ENCODE data around the gene NCKAP5. TPM values are rescaled to one million over a fixed set of nuclear protein-coding genes. Genes with fewer than 3 reads are reported as not detected.

NCKAP5 gene
- total and polyA plus RNA-seq, 2 of the 8 experiments (the other 6 are each of a cell fraction or from before 2014, with no cell fraction given) = 0.27 to 0.86 TPM

- H4K20me1 ChIP-seq (replicated peaks in 1 of 2; ENCODE audit: control insufficient read depth in 1 of 2, insufficient read depth in 2 of 2, low read length in 2 of 2) = no peaks in the 10 kb centered on the region
- no peak overlapping the region for H3K27ac ChIP-seq (ENCODE audit: low read depth, low read length)
- H3K9me3 ChIP-seq (ENCODE audit: insufficient read depth in 2 of 2, low read depth in 1 of 2, low read length in 1 of 2) = no peaks in the 10 kb centered on the region
- H4K8ac ChIP-seq (ENCODE audit: extremely low read depth, insufficient read depth, low read length) = no peak overlapping the region
- H3K14ac ChIP-seq (ENCODE audit: insufficient read length) = no peak overlapping the region
- no peak overlapping the region for H4K91ac ChIP-seq (replicated peaks; ENCODE audit: insufficient read length, low read length)
- H2BK20ac ChIP-seq (ENCODE audit: low read length) = no peak overlapping the region
- H4K5ac ChIP-seq (ENCODE audit: insufficient read length, low read depth, low read length) = no peak overlapping the region
- no peak for FAIRE-seq
- no peaks in the 10 kb centered on the region for H3K23me2 ChIP-seq (ENCODE audit: low read depth, low read length)
- ChIA-PET POLR2A (ENCODE audit: partially characterized antibody) (no interaction called here), CTCF (ENCODE audit: partially characterized antibody) (no interaction called here)
- no peak overlapping the region for H2AK5ac ChIP-seq (ENCODE audit: low read depth, low read length)
- H3K4ac ChIP-seq (replicated peaks; ENCODE audit: insufficient read length, low read depth, low read length) = no peak overlapping the region
- no peak overlapping the region for H3K4me2 ChIP-seq (ENCODE audit: insufficient read depth in 1 of 2, low read depth in 2 of 2, low read length in 2 of 2)
- no peak overlapping the region for H3K9ac ChIP-seq (replicated peaks in 1 of 4; ENCODE audit: extremely low read depth in 1 of 4, low read depth in 3 of 4, low read length in 3 of 4)
- H3K27me3 ChIP-seq (replicated peaks in 1 of 4; ENCODE audit: control insufficient read depth in 3 of 4, extremely low read depth in 1 of 4, insufficient read depth in 3 of 4, low read length in 3 of 4) = no peaks in the 10 kb centered on the region
- H3K23ac ChIP-seq (ENCODE audit: insufficient read length) = no peak overlapping the region
- no peak overlapping the region for H2BK120ac ChIP-seq (replicated peaks; ENCODE audit: low read depth, low read length)
- H2BK12ac ChIP-seq (ENCODE audit: low read depth, low read length) = no peak overlapping the region
- H2BK15ac ChIP-seq (ENCODE audit: low read length) = no peak overlapping the region
- H3K79me2 ChIP-seq (ENCODE audit: control insufficient read depth in 1 of 2, insufficient read depth in 2 of 2, low read length in 2 of 2) = no peaks in the 10 kb centered on the region
- no peak for TF ChIP-seq SP1 (IDR thresholded peaks at IDR 0.05; ENCODE audit: low read depth, low read length)
- TF ChIP-seq ZNF274 (IDR thresholded peaks at IDR 0.05; ENCODE audit: borderline replicate concordance, extremely low read depth, low read length) = no peak
- no peak for TF ChIP-seq NANOG (IDR thresholded peaks at IDR 0.05; ENCODE audit: insufficient read depth, low read depth, low read length, poor library complexity, severe bottlenecking)
- no peak for TF ChIP-seq CBX5 (IDR thresholded peaks at IDR 0.05; ENCODE audit: low read depth, low read length)
- TF ChIP-seq BACH1 (IDR thresholded peaks at IDR 0.05; ENCODE audit: low read length) = no peak
- no peak for TF ChIP-seq SIX5 (IDR thresholded peaks at IDR 0.05; ENCODE audit: low read depth, low read length)
- no peak for TF ChIP-seq POLR2AphosphoS5 (IDR thresholded peaks at IDR 0.05; ENCODE audit: low read depth, low read length)
- TF ChIP-seq RAD21 (IDR thresholded peaks at IDR 0.05 in 1 of 2, conservative IDR thresholded peaks at IDR 0.05 in 1 of 2; ENCODE audit: low read depth in 2 of 2, low read length in 2 of 2) = no peak
- TF ChIP-seq CHD1 (IDR thresholded peaks at IDR 0.05; ENCODE audit: low read depth, low read length) = no peak
- no peak for TF ChIP-seq ATF2 (IDR thresholded peaks at IDR 0.05; ENCODE audit: low read length)
- TF ChIP-seq YY1 (IDR thresholded peaks at IDR 0.05; ENCODE audit: low read depth, low read length) = no peak
- no peak for TF ChIP-seq SUZ12 (IDR thresholded peaks at IDR 0.05; ENCODE audit: low read length)
- no peaks in the 10 kb centered on the region for H3K4me1 ChIP-seq (replicated peaks in 1 of 4; ENCODE audit: control insufficient read depth in 3 of 4, insufficient read depth in 4 of 4, low read length in 3 of 4)
- H3K56ac ChIP-seq (replicated peaks; ENCODE audit: insufficient read length, low read depth, low read length) = no peak overlapping the region
- H2AFZ ChIP-seq (ENCODE audit: low read length) = no peak overlapping the region
- H2BK5ac ChIP-seq (ENCODE audit: low read depth, low read length) = no peak overlapping the region
- H3K4me3 ChIP-seq (ENCODE audit: extremely low read depth in 1 of 4, insufficient read depth in 2 of 4, low read depth in 3 of 4, low read length in 4 of 4) = no peak overlapping the region
- no peaks in the 10 kb centered on the region for H3K36me3 ChIP-seq (ENCODE audit: control insufficient read depth in 2 of 4, insufficient read depth in 4 of 4, low read length in 3 of 4)
- no peak overlapping the region for H3K18ac ChIP-seq (ENCODE audit: extremely low read depth, low read length)
- no peaks in the 10 kb centered on the region for H3K79me1 ChIP-seq (ENCODE audit: low read depth, low read length)
- WGBS, 2 experiments (ENCODE audit: extremely low coverage in 1 of 2, insufficient coverage in 1 of 2, insufficient read length in 1 of 2, insufficient replicate concordance in 2 of 2, low coverage in 1 of 2, low lambda C conversion rate in 2 of 2, missing lambda C conversion rate in 1 of 2) = 87% methylated on average over 5 of the region's 5 CpGs; no CpG with 5 or more reads in 1 of the 2 experiments
- no peak for DNase-seq (ENCODE audit: low read depth in 1 of 2, low spot score in 2 of 2)
These were observed 443.8 kb downstream of the NCKAP5 start for GRCh38 chr2:133124446-133124845.
